ENCODE measurements around the gene CASP3.

CASP3 gene

DNA sequence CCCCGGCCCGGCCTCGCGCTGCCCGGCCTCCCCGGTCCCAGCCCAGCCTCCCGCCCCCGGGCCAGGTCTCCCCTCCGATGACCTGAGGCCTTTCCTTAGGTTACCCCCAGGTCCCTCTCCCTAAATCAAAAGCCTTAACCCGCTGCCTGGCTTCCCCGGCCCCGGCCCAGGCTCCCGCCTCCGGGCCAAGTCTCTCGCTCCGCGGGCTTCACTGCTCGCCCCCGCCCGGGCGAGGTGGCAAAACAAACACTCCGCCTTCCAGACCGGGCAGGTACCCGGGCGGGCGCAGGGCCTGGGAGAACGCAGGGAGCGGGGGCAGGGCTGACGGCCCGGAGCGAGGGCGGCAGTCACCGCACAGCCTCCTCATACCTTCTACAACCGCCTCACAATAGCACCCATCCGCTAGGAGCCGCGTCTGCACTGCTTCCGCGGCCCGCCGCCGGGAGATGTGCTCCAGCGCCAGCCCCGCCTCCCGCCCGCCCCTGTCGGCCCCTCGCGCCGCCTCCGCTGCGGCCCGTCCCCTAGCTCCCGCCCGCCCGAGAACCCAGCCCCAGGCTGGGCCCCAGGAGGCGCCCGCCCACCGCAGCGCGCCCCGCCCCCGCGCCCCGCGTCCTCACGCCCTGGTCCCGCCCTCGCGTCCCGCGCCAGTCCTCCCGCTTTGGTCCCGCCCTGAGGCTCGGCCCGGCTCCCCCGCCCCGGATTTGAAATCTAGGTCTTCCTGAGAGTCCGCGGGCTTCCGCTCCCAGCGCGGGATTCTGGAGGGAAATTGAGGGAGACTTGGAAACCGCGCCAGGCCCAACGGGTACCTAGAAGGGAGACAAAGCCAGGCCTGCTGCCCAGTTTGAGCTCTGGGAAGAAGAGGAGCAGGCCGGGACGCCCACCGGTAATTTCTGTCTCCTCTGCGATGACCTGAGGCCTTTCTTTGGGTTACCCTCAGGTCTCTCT lies at the start of gene CASP3, which contains the start of gene PRIMPOL:
TSS of gene CASP3 (minus strand) at position 422 of the 945 bp plus-strand sequence. CDS start 10,994 bp downstream, outside the sequence.
TSS of gene PRIMPOL (plus strand) at position 713 of the 945 bp plus-strand sequence. CDS start 7,403 bp downstream, outside the sequence.
- DNase-seq: peak; percentile 94 to 96

DNA sequence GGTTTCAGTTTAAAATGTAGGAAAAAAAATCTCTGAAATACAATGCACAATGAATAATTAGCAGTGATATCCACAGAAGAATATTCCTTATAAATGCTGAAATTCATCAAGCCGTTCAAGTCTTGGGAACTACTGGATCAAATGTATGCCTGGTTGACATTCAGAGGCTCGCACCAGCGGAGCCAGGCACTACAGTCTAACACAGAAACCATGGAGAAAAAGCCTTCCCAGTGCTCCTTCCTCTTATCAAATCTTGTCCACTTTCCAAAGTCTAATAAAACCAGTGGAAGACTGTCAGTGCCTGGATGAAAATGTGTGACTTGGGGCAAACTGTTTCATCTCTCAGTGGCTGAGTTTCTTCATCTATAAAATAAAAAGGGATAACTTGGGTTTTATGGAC lies 48.7 kb upstream of the CASP3 start:
- DNase-seq: no peak

DNA sequence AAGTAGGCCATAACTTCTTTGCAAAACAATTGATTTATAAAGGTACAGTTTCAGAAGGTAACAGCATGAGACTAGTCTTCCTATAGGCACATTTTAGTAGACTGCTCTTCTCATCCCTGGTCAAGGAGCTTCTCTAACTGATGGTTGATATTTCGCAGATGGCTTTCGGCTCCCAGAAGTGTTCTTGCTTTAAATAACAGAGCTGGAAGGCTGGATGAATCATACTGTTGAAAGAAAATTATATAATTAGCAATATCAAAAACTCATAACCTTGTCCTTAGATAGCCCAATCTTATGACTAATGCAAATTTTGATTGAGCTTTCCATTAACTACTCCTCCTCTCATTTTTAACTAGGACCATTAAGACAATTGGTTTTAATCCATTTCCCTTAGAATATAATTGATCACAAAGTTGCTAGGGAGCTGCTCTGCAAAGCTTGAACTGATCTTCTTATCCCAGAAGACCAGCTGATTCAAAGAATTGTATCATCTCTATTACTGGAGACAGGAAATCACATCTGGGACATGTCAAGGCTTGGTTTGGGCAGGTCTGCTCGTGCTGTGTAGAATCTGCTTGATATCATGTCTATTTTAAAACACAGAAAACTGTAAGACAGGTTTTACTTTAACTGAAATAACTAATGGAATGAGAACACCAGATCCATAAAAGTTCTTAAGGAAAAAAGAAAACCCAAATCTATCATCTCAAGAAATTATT lies 46.1 kb upstream of the CASP3 start:
- DNase-seq: no peak

DNA sequence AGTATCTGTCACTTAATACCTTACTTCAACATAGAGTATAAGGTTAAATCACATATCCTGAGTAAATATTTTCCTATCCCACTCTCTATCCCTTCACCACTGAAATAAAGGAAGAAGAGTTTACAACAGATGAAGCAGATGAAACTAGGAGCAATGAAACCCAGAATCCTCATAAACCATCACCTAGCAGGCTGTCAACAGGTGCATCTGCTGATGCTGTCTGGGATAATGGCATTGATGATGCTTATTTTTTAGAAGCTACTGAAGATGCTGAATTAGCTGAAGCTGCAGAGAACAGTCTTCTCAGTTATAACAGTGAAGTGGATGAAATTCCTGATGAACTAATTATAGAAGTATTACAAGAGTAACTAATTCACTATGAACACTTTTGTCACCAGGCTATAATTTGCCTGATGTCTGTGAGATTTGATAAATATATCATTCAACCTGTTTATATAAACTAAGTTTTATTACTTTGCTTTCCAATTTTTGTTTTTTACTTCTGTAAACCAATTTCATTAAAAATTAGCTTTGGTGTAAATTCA lies 45.2 kb upstream of the CASP3 start:
- no peak for DNase-seq

DNA sequence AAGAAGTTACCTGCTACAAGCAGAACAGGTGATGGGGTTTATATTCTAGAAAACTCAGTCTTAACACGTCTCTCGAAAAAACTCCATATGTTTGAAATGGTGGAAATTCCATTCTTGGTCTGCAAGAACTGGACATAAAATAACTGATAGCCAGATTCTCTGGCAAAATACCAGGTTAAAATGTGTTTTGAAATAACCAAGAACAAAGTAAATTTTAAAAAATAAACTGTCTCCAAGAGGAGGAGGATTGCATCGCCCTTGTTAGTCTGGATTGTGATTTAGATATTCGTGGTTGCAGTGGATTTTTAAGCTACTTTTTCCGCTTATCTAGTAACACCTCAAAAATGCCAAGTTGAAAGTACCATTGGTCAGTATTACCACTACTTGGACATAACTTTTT lies 43.8 kb upstream of the CASP3 start:
- DNase-seq: no peak

DNA sequence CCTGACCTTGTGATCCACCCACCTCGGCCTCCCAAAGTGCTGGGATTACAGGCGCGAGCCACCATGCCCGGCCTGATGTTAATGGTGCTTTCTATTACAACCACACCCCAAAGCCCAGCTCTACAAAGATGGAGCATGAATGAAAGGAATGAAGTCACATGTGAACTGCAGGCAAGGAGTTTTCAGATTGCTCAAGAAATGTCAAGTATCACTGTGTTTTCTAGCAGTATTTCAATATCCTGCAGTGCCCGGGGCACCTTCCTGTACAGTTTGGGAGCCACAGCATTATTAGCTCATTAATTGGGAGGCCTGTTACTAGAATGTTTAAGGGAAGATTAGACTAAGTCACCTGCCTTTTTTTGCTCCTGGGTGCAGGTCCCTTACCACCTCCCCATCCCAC lies 40.4 kb upstream of the CASP3 start:
- no peak for DNase-seq

DNA sequence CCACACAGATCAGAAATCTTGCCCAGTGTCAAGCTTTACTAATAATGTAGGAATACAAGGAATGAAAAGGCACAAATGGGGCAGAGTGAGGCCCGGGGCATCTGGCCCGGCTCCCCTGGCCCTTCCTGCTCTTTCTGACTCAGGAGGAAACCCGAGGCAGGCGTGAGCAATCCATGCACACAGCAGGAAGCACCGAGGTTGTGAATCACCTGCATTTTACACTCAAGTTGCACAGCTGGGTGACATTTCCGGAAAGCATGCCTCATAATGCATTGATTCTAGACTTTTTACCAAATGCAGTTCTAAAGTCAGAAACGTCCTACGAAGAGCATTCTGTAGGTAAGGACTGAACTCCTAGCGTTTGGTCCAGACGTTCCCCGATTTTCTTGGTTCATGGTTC lies 39.2 kb upstream of the CASP3 start:
- DNase-seq: no peak

DNA sequence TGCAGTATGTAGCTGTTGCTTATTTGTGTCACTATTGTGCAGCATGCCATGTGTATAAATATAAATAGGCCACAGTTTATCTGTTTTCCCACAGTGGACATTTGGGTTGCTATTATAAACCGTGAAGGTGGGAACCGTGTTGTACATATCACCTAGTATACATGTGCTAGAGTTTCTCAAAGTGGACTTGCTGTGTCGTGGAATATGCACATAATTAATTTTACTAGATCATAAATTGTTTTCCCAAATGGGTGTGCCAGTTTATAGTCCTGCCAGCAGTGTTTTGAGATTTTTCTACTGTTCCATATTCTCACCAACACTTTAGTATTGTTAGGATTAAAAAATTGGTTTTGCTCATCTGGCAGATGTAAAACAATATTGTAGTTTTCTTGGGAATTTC lies 38.8 kb upstream of the CASP3 start:
- no peak for DNase-seq

DNA sequence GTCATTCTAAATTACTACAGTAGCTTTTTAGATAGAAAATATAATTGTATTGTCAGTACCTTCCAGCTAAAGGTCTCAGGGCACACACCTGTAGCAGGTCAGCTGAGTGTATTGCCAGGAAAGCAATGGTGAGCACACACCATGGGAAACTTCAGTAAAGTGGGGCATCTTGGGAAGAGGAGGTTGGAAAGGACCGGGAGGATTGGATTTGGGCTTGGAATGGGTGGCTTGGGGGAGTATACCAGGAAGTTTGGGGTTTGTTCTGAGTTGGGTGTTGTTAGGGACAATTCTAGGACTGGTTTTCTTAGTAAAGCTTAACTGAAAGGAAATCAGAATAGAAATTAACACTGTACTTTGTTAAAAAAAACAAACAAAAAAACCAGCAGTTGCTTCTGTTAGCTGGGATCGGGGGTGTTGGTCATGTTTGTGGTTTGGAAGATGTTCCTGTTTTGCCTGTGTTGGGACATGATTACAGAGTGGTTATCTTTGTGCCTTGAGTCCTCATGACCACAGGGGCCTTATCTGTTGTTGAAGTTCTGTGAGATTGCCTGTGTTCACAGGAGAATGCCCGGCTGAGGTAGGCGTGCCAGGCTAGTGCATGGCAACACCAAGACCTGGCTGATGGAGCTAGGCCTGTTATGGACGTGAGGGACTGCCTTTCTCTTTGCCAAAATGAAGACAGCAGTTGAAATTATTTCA lies 35.4 kb upstream of the CASP3 start:
- no peak for DNase-seq

DNA sequence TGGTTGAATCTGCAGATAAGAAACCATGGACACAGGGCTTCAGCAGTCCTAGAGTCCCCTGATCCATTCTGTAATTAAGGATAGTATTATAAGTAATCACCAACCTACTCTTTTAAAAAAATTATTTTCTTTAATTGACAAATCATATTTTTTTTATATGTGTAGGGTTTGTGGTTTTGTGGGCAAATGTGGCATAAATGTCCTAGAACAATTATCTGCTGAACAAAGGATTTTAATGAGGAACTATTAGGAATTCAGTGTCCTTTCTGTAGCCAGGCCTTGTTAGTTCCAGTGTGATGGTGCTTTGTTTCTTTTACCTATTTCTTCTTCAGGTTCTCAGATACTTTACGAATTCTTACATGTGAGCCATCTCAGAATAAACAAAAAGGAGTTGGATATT lies 32.7 kb upstream of the CASP3 start:
- DNase-seq: no peak

DNA sequence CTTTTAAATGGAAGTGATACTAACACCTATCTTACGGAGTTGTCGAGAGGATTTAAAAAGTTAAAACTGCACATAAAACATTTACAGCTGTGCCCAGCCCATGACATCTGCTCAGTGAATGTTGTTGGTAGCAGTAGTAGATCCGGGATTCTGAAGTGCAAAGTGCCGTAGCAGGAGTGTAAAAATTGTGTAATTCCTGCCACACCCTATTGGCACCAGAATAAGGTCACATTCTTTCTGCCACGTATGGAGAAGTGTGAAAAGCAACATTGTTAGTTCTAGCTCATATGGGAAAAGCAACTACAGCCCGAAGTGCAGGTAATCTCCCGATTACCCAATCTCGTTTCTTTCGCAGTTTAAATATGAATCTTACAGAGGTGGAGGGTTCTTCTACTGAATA lies 31.5 kb upstream of the CASP3 start:
- DNase-seq: no peak

DNA sequence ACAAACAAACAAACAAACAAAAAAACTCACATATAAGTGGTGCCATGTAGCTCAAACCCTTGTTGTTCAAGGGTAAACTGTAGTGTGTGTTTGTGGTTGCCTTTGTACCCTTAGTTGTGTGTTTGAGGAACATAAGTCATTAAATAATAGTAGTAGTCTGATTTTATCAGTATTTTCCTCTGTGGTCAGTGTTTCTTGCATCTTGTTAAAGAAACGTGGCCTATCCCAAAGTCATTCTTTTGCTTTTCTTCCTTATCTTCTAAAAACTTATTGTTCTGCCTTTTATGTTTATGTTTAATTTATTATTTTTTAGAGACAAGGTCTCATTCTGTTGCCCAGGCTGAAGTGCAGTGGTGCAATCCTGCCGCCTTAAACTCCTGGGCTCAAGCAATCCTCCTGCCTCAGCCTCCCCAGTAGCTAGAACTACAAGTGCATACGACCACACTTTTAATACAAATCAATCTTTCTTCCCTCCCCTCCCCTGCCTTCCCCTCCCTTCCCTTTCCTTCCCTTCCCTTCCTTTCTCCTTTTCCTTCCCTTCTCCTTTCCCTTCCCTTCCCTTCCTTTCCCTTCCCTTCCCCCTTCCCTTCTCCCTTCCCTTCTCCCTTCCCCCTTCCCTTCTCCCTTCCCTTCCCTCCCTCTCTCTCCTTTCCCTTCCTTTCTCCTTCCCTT lies 26.7 kb upstream of the CASP3 start:
- no peak for DNase-seq

DNA sequence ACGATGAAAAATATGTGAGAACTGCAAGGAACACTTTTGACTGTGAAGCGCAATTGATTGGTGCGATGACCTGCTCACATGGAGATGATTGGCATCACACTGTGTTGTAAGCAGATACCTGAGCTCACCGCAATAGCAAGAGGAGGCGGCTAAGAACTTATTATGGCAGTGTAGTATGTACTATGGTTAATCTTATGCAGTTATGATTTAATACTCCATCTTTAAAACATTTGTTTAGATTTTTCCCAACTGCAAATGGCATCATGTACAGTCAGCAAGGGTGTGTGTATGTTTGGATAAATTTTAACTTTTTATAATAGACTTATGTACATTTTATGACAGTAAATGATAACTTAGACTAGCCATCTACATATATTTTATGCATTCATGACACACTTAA lies 25.8 kb upstream of the CASP3 start:
- no peak for DNase-seq

DNA sequence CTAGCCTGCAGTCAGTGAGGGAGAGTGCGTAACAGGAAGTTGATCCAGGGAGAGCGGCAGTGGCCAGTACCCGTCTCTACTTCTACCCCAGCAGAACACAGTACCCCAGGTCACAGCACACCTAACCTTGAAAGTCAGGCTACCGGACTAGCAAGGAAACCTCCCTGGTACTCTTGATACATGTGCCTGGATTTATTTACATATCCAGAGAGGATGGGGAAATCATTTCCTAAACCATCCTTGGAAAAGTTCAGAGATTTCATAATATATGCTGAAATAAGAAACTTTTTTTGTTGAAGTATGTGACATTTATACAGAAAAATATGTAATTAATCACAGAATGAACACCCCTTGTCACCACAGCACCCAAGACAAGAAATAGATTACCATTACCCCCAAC lies 24.8 kb upstream of the CASP3 start:
- no peak for DNase-seq

DNA sequence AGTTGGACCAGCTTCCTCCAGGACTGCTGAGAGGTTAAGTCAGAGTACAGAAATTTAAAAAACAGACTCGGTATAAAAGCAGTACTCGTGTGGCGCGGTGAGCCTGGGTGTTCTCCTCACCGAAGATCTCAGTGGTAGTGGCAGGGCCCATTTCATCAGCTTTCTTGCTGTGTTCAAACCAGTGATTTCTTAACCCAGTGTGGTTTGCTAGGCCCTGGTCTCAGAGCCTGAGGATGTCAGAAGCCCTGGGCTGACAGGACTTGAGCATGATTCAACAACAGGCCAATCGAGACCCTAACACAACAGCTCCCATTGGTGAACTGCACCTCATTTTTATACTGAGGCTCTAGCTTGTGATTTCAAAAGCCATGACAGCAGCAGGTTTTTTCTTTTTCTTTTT lies 23.5 kb upstream of the CASP3 start:
- no peak for DNase-seq

DNA sequence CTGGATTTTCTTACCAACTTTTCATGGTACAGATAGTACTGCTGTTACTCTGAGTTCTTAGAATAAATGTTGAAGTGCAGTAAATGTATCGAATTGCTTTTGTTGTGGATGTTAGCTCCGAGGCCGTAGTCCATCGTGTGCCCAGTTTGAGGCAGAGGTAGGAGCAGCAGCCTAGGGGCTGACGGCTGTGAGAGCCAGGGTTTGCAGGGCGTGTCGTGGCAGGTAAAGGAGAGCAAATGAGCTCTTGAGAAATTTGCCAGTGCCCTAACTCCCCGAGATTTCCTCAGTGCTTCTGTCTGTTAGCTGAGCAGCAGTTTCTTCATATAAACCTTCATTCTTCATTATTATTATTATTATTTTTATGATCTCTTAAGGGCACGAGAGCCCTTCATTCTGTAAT lies 21.9 kb upstream of the CASP3 start:
- no peak for DNase-seq

DNA sequence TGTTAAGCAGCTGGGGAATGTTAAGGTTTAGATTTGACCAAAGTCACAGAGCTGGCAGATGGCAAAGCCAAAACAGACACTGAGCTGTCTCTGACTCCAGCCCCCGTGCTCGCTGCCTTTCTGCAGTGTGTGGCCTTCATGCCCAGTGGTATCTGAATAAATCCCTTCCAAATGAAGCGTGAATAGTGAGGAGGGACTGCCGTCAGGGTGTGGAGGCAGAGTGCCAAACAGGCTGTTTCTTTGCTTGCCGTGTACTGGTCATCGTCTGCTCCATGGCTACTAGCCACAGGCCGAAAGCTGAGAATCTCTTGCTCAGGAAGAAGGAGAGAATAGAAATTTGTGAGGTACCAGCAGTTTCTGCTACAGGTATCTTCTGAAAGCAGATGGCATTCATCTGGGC lies 20.0 kb upstream of the CASP3 start:
- DNase-seq: no peak

DNA sequence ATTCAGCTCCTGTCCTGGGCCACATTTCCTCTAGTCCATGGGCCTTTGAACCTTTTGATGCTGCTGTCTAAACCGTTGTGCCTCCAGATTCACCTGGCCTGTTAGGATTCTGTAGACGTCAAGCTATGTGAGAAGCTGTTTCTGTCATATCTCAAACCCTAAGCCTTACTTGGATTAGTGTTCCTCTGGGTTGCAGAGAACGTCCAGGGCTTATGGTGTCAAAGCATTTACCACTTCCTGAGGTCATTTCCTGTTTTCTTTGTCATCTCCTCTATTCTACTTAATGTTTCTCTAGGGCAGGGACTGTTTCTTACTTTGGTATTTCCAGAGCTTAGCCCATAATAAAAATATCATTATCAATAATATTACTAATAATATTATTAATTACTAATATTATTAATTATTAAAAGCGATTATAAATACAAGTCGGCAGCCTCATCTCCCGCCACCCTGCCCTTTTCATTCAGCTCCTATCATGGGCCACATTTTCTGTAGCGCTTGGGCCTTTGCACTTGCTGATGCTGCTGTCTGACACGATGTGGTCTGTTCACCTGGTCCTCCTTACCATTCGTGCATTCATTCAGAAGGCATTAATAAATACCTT lies 19.4 kb upstream of the CASP3 start:
- DNase-seq: no peak

DNA sequence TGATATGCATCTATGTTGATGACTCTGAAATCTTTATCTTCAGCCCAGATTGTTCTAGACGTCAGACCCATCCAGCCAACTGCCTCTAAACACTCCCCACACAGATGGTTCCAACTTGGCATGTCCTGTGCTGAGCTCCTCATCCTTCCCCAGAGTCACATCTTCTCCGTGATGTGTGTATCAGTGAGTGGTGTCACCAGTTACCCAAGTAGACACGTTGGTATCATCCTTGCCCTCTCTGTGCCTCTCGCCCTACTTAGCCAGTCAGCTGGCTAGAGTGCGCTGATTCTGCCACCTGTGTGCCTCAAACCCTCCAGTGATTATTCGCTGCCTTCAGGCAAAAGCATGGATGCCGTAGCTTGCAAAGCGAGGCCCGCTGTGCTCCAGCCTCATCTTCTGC lies 18.8 kb upstream of the CASP3 start:
- no peak for DNase-seq

DNA sequence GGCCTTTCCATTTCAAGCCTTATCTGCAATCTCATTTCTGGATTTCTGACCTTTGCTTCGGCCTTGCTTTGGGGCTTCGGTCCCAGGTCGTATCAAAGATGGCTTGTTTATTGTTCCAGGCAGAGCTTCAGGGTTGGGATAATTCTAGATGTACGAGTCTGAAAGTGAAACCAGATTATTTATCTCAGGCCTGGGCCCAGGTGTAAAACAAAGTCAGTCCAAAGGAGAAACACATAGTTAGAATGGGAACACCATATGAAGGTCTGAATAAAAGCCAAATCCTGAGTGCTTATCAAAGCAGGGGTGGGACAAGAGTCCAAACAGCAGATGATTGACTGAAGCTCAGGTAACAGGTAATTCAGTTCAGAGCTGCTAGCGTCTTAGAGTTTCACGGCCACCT lies 17.4 kb upstream of the CASP3 start:
- no peak for DNase-seq

DNA sequence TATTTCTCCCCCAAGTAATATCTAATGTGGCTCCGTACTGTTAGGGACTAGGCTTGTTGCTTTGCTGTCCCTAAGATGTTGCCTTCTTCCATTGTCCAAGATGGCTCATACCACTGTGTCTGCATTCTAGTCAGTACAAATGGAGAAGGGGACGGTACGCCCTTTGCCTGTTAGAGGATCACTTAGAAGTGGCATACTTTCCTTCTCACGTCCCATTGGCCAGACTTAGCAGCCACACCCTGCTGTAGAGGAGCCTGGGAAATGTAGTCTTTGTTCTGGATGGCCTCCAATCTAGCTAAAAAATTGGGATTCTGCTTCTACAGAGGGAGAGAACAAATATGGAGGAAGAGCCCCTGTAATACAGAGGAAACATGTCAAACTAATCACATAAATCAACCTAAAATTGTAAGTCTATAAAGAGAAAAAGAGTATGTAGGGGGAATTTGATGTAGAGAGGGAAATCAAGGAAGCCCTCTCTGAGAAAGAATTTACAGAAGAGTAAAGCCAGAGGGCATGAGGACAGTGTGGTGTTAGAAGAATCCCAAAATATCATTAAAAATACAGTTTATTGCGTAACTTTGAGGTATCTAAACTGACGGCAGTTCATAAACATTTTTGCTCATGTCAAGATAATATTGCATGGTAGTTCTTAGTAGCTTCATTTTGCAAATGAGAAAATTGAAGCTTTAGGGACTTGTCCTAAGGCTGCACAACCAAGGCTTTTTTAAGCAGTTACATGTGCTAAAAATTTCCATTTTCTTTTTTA lies 15.4 kb upstream of the CASP3 start:
- no peak for DNase-seq
